ENCODE data around the gene NDUFAF5. TPM values are rescaled to one million over a fixed set of nuclear protein-coding genes. Genes with fewer than 3 reads are reported as not detected.
"Not testable (repeated sequence)": the region's sequence is repeated elsewhere in the genome, so short reads cannot be mapped to it uniquely, and the experiment has no call there.

The NDUFAF5 gene
- total RNA-seq, 1 experiment from 2014 or later: 31.8 TPM

DNA sequence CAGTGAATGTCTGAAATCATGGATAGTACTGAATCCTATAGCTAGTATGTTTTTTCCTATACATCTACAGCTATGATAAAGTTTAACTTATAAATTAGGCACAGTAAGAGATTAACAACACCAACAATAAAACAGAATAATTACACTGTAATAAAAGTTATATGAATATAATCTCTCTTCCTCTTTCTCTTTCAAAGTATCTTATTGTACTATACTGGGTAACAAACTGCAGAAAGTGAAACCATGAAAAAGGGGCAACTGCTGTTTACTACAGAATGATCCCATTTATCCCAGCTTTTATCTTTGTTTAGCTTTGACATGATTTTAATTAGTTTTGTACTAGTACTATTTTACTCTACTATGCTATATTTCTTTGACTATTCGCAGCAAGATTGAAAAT lies 25.9 kb upstream of the NDUFAF5 start:
- ChIA-PET POLR2A (no interaction called here), CTCF (no interaction called here)
- no peak overlapping the region for H3K4me3 Mint-ChIP-seq
- no peak overlapping the region for H3K27ac Mint-ChIP-seq
- H3K36me3 Mint-ChIP-seq: peaks cover 48% of the 10 kb centered on the region
- ATAC-seq: no peak
- no peak for DNase-seq (ENCODE audit: low spot score)
- H3K9me3 Mint-ChIP-seq: peaks cover 7% of the 10 kb centered on the region
- no peaks in the 10 kb centered on the region for H3K27me3 Mint-ChIP-seq (ENCODE audit: low read depth)
- H3K4me1 Mint-ChIP-seq: no peaks in the 10 kb centered on the region
- TF ChIP-seq, protein P1, sequence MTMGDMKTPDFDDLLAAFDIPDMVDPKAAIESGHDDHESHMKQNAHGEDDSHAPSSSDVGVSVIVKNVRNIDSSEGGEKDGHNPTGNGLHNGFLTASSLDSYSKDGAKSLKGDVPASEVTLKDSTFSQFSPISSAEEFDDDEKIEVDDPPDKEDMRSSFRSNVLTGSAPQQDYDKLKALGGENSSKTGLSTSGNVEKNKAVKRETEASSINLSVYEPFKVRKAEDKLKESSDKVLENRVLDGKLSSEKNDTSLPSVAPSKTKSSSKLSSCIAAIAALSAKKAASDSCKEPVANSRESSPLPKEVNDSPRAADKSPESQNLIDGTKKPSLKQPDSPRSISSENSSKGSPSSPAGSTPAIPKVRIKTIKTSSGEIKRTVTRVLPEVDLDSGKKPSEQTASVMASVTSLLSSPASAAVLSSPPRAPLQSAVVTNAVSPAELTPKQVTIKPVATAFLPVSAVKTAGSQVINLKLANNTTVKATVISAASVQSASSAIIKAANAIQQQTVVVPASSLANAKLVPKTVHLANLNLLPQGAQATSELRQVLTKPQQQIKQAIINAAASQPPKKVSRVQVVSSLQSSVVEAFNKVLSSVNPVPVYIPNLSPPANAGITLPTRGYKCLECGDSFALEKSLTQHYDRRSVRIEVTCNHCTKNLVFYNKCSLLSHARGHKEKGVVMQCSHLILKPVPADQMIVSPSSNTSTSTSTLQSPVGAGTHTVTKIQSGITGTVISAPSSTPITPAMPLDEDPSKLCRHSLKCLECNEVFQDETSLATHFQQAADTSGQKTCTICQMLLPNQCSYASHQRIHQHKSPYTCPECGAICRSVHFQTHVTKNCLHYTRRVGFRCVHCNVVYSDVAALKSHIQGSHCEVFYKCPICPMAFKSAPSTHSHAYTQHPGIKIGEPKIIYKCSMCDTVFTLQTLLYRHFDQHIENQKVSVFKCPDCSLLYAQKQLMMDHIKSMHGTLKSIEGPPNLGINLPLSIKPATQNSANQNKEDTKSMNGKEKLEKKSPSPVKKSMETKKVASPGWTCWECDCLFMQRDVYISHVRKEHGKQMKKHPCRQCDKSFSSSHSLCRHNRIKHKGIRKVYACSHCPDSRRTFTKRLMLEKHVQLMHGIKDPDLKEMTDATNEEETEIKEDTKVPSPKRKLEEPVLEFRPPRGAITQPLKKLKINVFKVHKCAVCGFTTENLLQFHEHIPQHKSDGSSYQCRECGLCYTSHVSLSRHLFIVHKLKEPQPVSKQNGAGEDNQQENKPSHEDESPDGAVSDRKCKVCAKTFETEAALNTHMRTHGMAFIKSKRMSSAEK (CRISPR knock-in tag; IDR thresholded peaks at IDR 0.05; ENCODE audit: borderline replicate concordance): no peak
- TF ChIP-seq, protein P2, sequence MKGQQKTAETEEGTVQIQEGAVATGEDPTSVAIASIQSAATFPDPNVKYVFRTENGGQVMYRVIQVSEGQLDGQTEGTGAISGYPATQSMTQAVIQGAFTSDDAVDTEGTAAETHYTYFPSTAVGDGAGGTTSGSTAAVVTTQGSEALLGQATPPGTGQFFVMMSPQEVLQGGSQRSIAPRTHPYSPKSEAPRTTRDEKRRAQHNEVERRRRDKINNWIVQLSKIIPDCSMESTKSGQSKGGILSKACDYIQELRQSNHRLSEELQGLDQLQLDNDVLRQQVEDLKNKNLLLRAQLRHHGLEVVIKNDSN (CRISPR knock-in tag; IDR thresholded peaks at IDR 0.05): no peak
- TF ChIP-seq ATF1 (CRISPR knock-in tag; IDR thresholded peaks at IDR 0.05): no peak
- TF ChIP-seq GABPB1 (CRISPR knock-in tag; IDR thresholded peaks at IDR 0.05): no peak
- no peak for TF ChIP-seq OVOL2 (CRISPR knock-in tag; IDR thresholded peaks at IDR 0.05; ENCODE audit: borderline replicate concordance)
- no peak for TF ChIP-seq RELA (CRISPR knock-in tag; IDR thresholded peaks at IDR 0.05; ENCODE audit: borderline replicate concordance)
- no peak for TF ChIP-seq ZNF232 (CRISPR knock-in tag; IDR thresholded peaks at IDR 0.05)
- TF ChIP-seq JAZF1 (CRISPR knock-in tag; IDR thresholded peaks at IDR 0.05): no peak
- TF ChIP-seq MXD4 (CRISPR knock-in tag; IDR thresholded peaks at IDR 0.05; ENCODE audit: borderline replicate concordance): no peak
- TF ChIP-seq TEAD4 (CRISPR knock-in tag; IDR thresholded peaks at IDR 0.05): no peak
- TF ChIP-seq, protein P3, sequence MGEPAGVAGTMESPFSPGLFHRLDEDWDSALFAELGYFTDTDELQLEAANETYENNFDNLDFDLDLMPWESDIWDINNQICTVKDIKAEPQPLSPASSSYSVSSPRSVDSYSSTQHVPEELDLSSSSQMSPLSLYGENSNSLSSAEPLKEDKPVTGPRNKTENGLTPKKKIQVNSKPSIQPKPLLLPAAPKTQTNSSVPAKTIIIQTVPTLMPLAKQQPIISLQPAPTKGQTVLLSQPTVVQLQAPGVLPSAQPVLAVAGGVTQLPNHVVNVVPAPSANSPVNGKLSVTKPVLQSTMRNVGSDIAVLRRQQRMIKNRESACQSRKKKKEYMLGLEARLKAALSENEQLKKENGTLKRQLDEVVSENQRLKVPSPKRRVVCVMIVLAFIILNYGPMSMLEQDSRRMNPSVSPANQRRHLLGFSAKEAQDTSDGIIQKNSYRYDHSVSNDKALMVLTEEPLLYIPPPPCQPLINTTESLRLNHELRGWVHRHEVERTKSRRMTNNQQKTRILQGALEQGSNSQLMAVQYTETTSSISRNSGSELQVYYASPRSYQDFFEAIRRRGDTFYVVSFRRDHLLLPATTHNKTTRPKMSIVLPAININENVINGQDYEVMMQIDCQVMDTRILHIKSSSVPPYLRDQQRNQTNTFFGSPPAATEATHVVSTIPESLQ (CRISPR knock-in tag; IDR thresholded peaks at IDR 0.05): no peak
- TF ChIP-seq, protein P4, sequence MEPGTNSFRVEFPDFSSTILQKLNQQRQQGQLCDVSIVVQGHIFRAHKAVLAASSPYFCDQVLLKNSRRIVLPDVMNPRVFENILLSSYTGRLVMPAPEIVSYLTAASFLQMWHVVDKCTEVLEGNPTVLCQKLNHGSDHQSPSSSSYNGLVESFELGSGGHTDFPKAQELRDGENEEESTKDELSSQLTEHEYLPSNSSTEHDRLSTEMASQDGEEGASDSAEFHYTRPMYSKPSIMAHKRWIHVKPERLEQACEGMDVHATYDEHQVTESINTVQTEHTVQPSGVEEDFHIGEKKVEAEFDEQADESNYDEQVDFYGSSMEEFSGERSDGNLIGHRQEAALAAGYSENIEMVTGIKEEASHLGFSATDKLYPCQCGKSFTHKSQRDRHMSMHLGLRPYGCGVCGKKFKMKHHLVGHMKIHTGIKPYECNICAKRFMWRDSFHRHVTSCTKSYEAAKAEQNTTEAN (CRISPR knock-in tag; IDR thresholded peaks at IDR 0.05): no peak

DNA sequence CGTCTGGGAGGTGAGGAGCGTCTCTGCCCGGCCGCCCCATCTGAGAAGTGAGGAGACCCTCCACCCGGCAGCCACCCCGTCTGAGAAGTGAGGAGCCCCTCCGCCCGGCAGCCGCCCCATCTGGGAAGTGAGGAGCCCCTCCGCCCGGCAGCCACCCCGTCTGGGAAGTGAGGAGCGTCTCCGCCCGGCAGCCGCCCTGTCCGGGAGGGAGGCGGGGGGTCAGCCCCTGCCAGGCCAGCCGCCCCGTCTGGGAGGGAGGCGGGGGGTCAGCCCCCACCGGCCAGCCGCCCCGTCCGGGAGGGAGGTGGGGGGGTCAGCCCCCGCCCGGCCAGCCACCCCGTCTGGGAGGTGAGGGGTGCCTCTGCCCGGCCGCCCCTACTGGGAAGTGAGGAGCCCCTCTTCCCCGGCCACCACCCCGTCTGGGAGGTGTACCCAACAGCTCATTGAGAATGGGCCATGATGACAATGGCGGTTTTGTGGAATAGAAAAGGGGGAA lies 24.3 kb upstream of the NDUFAF5 start:
- H3K27ac Mint-ChIP-seq; H3K4me1 Mint-ChIP-seq; H3K27me3 Mint-ChIP-seq (ENCODE audit: low read depth); CTCF ChIA-PET; H3K4me3 Mint-ChIP-seq; H3K9me3 Mint-ChIP-seq; DNase-seq (ENCODE audit: low spot score); POLR2A ChIA-PET; ATAC-seq: not testable (repeated sequence)
- H3K36me3 Mint-ChIP-seq: peaks cover 65% of the 10 kb centered on the region

DNA sequence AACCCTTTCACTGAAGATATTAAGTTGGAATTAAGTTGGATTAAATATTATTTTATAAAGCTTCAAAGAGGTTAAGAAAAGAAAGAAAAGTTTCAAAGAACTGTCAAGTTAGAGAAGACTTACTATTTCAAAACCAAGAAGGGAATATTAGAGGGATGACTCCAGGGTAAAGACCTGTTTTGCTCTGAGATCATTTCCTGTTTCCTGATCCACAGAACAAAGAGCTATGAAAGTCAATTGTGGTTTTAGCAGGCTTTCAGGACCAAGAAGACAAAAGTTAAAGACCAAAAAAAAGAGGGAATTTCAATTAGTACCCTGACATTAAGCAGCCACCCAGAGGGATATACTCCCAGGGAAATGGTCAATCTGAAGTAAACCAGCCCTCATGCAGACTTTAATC lies 19.5 kb upstream of the NDUFAF5 start:
- peaks cover 17% of the 10 kb centered on the region for H3K9me3 Mint-ChIP-seq
- peaks cover 83% of the 10 kb centered on the region for H3K36me3 Mint-ChIP-seq
- no peak for ATAC-seq
- no peak overlapping the region for H3K27ac Mint-ChIP-seq
- CTCF ChIA-PET: no interaction called here
- POLR2A ChIA-PET: no interaction called here
- DNase-seq (ENCODE audit: low spot score): no peak
- H3K4me1 Mint-ChIP-seq: no peaks in the 10 kb centered on the region
- TF ChIP-seq, protein P1 (CRISPR knock-in tag; IDR thresholded peaks at IDR 0.05; ENCODE audit: borderline replicate concordance): no peak
- TF ChIP-seq, protein P5, sequence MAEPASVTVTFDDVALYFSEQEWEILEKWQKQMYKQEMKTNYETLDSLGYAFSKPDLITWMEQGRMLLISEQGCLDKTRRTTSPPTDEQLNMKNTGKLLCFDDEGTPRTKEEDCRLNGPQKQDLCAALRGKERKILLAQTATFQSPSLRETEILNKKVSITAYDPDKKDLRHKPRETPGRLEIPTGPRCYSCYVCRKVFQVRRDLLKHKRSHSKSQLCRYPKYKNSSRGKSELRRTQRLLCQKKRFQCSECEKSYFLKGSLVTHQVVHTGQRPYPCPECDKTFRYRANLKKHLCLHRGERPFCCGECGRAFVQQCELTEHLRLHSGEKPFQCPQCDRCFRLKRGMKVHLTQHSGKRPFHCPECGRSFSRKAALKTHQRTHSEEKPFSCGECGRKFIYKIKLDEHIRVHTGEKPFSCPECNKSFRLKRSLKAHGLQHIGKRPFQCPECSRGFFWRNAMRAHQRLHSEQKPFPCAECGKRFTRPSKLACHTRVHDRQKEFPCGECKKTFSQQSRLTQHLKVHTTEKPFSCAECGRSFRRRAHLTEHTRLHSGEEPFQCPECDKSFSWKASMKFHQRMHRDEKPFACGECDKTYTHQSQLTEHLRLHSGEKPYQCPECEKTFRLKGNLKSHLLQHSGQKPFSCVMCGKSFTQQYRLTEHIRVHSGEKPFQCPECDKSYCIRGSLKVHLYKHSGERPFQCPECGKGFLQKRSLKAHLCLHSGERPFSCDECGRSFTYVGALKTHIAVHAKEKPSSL (CRISPR knock-in tag; conservative IDR thresholded peaks at IDR 0.05): no peak
- no peak for TF ChIP-seq CREM (CRISPR knock-in tag; IDR thresholded peaks at IDR 0.05)
- TF ChIP-seq CREB1 (CRISPR knock-in tag; IDR thresholded peaks at IDR 0.05): no peak
- TF ChIP-seq ELF4 (CRISPR knock-in tag; IDR thresholded peaks at IDR 0.05; ENCODE audit: low read depth): no peak
- no peaks in the 10 kb centered on the region for H3K27me3 Mint-ChIP-seq (ENCODE audit: low read depth)
- no peak overlapping the region for H3K4me3 Mint-ChIP-seq
